Epithelial cell of proximal tubule (primary cell): ENCODE measurements around the gene FRG1. TPM values are rescaled to one million over a fixed set of nuclear protein-coding genes. Genes with fewer than 3 reads are reported as not detected.
"Not testable (repeated sequence)": the region's sequence is repeated elsewhere in the genome, so short reads cannot be mapped to it uniquely, and the experiment has no call there.

Experiments used
- DNase-seq: peaks from one replicate; pipeline ENCODE4 v3.0.0-alpha.2; 2011; ENCODE audit warnings: low read depth
- H3K4me3 ChIP-seq: 2 replicates; pipeline ENCODE4 v1.5.1; 2011; ENCODE audit warnings: low read depth, mild to moderate bottlenecking, low read length
- CTCF ChIP-seq: conservative IDR thresholded peaks from 2 replicates; pipeline ENCODE4 v1.5.1; 2012; ENCODE audit warnings: low read depth, mild to moderate bottlenecking, low read length
- total RNA-seq: library from RNA; depleted of rRNA; stranded (reverse); fragments of >200 nt; gene quantifications from 2 replicates; pipeline ENCODE4 v1.2.3, GENCODE V29; 2015

Gene FRG1
- 35.2 and 52.1 TPM in 2 replicates for total RNA-seq

DNA sequence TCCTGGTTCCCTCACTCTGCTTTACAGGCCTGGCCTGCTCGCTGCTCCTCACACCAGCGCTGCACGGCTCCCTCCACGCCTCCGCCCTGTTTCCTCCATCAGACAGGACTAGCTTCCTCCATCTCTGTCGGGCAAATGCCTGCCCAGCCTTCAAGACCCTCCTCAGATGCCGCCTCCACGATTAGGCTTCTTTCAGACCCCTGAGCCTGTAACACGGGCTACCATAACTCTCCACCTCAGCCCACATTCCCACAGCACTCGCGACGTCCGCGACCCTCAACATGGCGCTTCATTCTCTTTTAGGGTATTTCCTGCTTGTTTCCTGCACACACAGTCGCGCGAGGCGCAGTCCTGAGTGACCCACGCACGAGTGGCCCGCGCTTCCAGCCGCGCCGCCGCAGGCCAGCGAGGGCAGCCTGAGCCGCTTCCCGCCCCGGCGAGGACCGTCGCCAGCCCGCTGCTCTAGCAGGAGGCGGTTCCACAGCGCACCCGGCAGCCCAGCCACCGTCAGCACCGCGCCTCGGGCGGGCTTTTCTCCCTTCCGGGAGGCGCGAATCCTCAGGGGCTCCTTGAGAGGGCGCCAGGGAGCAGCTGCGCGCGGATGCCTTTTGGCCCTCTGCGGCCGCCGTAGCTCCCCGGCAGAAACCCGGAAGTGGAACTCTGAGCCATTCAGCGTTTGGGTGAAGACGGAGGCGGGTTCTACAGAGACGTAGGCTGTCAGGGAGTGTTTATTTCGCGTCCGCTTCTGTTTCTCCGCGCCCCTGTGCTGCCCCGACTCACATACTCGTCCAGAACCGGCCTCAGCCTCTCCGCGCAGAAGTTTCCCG is at the start of gene FRG1:
Gene FRG1, plus strand, starts transcription at position 695 of the 827 bp plus-strand sequence. CDS start 138 bp downstream, outside the sequence.
- TF ChIP-seq CTCF = peak; percentile 65
- DNase-seq = peak; percentile 59
- peak within 1 kb of the TSS; percentile 89 for H3K4me3 ChIP-seq

- no peak for DNase-seq
- no peak overlapping the region for H3K4me3 ChIP-seq
- TF ChIP-seq CTCF = no peak
Observed at GRCh38 chr4:189897667-189898066, 43.0 kb upstream of the FRG1 start.

- not testable (repeated sequence) for H3K4me3 ChIP-seq, DNase-seq
Observed at GRCh38 chr4:189899481-189900015, 41.1 kb upstream of the FRG1 start.

- DNase-seq = peak; percentile 2
- TF ChIP-seq CTCF = peak; percentile 77
- not testable (repeated sequence) for H3K4me3 ChIP-seq
Observed at GRCh38 chr4:189904420-189905027, 36.1 kb upstream of the FRG1 start.

GRCh38 chr4:189912170-189912569 is 28.5 kb upstream of the FRG1 start:
- DNase-seq = no peak
- H3K4me3 ChIP-seq = no peak overlapping the region
- TF ChIP-seq CTCF = peak; percentile 46

DNA sequence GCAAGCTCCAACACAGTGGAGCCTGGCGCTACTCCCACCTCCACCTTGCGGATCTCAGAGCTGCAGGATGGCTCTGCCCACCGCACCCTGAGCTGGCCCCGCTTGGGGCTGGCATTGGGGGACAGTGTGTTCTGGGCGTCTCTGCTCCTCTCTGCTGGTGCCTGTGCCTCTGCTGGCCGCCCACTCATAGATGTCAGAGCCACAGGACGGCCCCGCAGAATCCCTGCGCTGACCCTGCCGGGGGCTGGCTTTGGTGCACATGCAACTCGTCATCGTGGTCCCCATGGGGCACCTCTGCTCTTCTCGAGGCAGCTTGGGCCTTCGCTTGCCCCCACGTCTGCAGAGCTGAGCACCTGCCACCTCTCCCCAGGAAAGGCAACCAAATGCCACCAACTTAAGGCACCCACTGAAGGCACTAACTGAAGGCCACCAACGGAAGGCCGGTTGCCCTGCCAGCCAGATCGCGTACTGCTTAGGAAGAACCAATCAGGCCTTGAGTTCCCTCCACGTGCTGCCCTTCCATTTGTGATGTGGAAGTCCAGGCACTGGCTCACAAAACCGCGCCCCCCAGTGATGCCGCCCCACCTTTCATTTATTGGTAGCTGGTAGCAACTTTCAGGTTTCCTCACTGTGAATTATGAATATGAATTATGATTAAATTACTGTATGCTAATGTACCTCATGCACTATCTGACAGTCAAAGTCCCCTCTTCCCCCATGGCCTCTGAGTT is 23.3 kb upstream of the FRG1 start:
- TF ChIP-seq CTCF = no peak
- no peak for DNase-seq
- H3K4me3 ChIP-seq = no peak overlapping the region

DNA sequence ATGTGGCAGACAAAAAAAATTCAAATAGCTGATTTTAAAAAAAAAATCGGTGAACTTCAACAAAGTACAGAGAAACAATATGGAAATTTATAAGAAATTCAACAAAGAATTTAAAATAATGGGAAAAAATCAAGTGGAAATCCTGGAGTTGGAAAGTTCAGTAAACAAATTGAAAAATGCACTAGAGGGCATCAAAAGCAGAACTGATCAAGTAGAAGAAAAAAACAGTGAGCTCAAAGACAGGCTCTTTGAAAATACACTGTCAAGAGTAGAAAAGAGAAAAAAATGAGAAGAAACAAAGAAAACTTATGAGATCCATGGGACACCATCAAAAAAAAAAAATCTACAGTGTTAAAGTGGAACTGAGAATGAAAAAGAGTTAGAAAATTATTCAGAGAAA is 19.6 kb upstream of the FRG1 start:
- TF ChIP-seq CTCF = no peak
- H3K4me3 ChIP-seq = no peak overlapping the region
- no peak for DNase-seq

GRCh38 chr4:189926742-189927141 is 13.9 kb upstream of the FRG1 start:
- H3K4me3 ChIP-seq, DNase-seq: not testable (repeated sequence)
